GM12874 (cell line): Measurements from ENCODE around the gene CNST.

Source experiments
- CTCF ChIP-seq: IDR thresholded peaks from 2 replicates; pipeline ENCODE4 v1.5.1; 2011; ENCODE audit warnings: low read depth, mild to moderate bottlenecking, control low read depth, low read length, moderate library complexity; ENCODE audit not compliant: insufficient read depth

Gene CNST

DNA sequence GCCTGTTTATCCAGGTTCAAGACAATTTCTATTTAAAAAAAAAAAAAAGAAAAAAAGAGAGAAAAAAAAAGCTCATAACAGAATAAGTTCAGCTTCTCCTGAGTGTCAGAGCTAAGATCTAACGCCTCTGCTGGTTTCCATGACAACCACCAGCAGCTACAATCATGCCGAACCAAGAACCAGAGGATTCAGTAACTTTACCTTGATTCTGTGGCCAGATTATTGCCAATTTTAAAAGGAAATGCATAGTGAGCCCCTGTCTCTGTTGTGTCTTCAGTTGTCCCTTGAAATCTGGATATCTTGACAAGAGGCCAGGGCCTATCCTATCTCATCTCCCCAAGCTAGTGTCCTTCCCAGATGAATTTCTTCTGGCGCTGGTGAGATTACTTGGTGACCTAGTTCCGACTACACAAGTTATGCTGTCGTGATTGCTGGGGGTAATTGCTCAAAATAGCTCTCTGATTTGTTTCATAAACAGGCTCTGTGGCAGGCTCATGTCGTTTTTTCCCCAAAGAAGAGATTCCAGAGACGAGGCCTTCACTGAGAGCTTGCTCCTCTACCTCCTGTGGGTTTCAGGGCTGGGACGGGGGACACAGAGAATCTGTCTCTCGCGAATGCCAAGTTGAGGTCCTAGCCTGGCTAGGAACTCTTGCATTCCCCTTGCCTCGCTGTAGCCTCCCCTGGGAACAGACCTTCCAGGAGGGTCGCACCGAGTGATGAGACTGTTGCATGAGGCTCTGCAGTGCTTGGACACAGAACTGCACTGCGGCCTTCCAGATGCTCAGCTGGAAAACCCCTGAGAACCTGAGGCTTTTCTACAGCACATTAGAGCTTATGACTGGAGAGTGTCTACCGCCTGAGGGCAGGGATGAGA lies 125.6 kb downstream of the CNST start:
- no peak for TF ChIP-seq CTCF

GRCh38 chr1:246695136-246695535 lies 128.9 kb downstream of the CNST start:
- no peak for TF ChIP-seq CTCF

- TF ChIP-seq CTCF: no peak
Observed at GRCh38 chr1:246695666-246696065, 129.4 kb downstream of the CNST start.

GRCh38 chr1:246698466-246699094 lies 132.3 kb downstream of the CNST start:
- no peak for TF ChIP-seq CTCF

- peak; percentile 83 for TF ChIP-seq CTCF
Observed at GRCh38 chr1:246699095-246699735, 133.0 kb downstream of the CNST start.

DNA sequence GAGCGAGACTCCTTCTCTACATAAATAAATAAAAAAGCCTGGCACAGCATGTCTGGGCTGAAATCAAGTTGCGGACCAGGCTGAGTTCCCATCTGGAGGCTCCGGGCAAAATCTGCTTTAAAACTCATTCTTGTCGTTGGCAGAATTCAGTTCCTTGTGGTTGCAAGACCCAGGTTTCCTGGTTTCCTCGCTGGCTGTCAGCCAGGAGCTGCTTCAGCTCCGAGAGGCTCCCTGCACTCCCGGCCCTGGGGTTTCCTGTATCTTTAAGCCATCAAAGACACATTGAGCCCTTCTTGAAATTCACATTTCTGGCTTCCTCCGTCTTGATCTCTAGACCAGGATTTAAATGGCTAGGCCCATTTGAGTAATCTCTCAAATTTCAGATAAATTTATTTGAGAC lies 137.3 kb downstream of the CNST start:
- no peak for TF ChIP-seq CTCF

GRCh38 chr1:246705368-246705767 lies 139.1 kb downstream of the CNST start:
- no peak for TF ChIP-seq CTCF
